ENCODE results near the gene PDK4.
"Not testable (repeated sequence)": the region's sequence is repeated elsewhere in the genome, so short reads cannot be mapped to it uniquely, and the experiment has no call there.

The PDK4 gene

GRCh38 chr7:95578299-95578855, 17.9 kb downstream of the PDK4 start:
- in situ Hi-C loops (cut with MboI; ENCODE audit: low sequenced_read_pairs) = no loop called here

GRCh38 chr7:95577137-95577536, 19.2 kb downstream of the PDK4 start:
- in situ Hi-C loops (cut with MboI; ENCODE audit: low sequenced_read_pairs) = no loop called here

- in situ Hi-C loops (cut with MboI; ENCODE audit: low sequenced_read_pairs) = no loop called here
These were observed 26.6 kb downstream of the PDK4 start for GRCh38 chr7:95569720-95570119.

GRCh38 chr7:95560674-95561073, 35.6 kb downstream of the PDK4 start:
- in situ Hi-C loops (cut with MboI; ENCODE audit: low sequenced_read_pairs) = no loop called here

- in situ Hi-C loops (cut with MboI; ENCODE audit: low sequenced_read_pairs) = no loop called here
These were observed 37.5 kb downstream of the PDK4 start for GRCh38 chr7:95558864-95559263.

GRCh38 chr7:95556777-95557176, 39.5 kb downstream of the PDK4 start:
- in situ Hi-C loops (cut with MboI; ENCODE audit: low sequenced_read_pairs) = no loop called here

- in situ Hi-C loops (cut with MboI; ENCODE audit: low sequenced_read_pairs) = no loop called here
These were observed 42.4 kb downstream of the PDK4 start for GRCh38 chr7:95553939-95554338.

- in situ Hi-C loops (cut with MboI; ENCODE audit: low sequenced_read_pairs) = not testable (repeated sequence)
These were observed 44.0 kb downstream of the PDK4 start for GRCh38 chr7:95552010-95552926.

- in situ Hi-C loops (cut with MboI; ENCODE audit: low sequenced_read_pairs) = no loop called here
These were observed 45.8 kb downstream of the PDK4 start for GRCh38 chr7:95550546-95550945.

- in situ Hi-C loops (cut with MboI; ENCODE audit: low sequenced_read_pairs) = no loop called here
These were observed 46.3 kb downstream of the PDK4 start for GRCh38 chr7:95549818-95550529.

GRCh38 chr7:95547361-95548348, 48.7 kb downstream of the PDK4 start:
- in situ Hi-C loops (cut with MboI; ENCODE audit: low sequenced_read_pairs) = no loop called here

GRCh38 chr7:95546647-95547046, 49.7 kb downstream of the PDK4 start:
- in situ Hi-C loops (cut with MboI; ENCODE audit: low sequenced_read_pairs) = no loop called here

- in situ Hi-C loops (cut with MboI; ENCODE audit: low sequenced_read_pairs) = no loop called here
These were observed 50.6 kb downstream of the PDK4 start for GRCh38 chr7:95545673-95546072.

- in situ Hi-C loops (cut with MboI; ENCODE audit: low sequenced_read_pairs) = no loop called here
These were observed 51.2 kb downstream of the PDK4 start for GRCh38 chr7:95545007-95545615.

- in situ Hi-C loops (cut with MboI; ENCODE audit: low sequenced_read_pairs) = no loop called here
These were observed 52.1 kb downstream of the PDK4 start for GRCh38 chr7:95544171-95544570.

GRCh38 chr7:95543312-95543711, 53.0 kb downstream of the PDK4 start:
- in situ Hi-C loops (cut with MboI; ENCODE audit: low sequenced_read_pairs) = no loop called here

GRCh38 chr7:95540366-95540765, 56.0 kb downstream of the PDK4 start:
- in situ Hi-C loops (cut with MboI; ENCODE audit: low sequenced_read_pairs) = no loop called here

- in situ Hi-C loops (cut with MboI; ENCODE audit: low sequenced_read_pairs) = no loop called here
These were observed 56.9 kb downstream of the PDK4 start for GRCh38 chr7:95539426-95539825.

- in situ Hi-C loops (cut with MboI; ENCODE audit: low sequenced_read_pairs) = no loop called here
These were observed 58.8 kb downstream of the PDK4 start for GRCh38 chr7:95537468-95537867.

- in situ Hi-C loops (cut with MboI; ENCODE audit: low sequenced_read_pairs) = no loop called here
These were observed 59.5 kb downstream of the PDK4 start for GRCh38 chr7:95536656-95537311.
